Pancreas (tissue), 10 donors: Measurements from ENCODE around the gene SLC30A1. TPM values are rescaled to one million over a fixed set of nuclear protein-coding genes. Genes with fewer than 3 reads are reported as not detected.

ENCODE experiments used
- ATAC-seq, 4 donors: fragments of 200-7000 bp; cut with Tn5 transposase; one replicate each; pipeline versions ENCODE4 v1.8.0 to v1.9.1; 2020; ENCODE audit warnings: mild to moderate bottlenecking in 4 of 4, moderate library complexity in 4 of 4
- DNase-seq, 6 donors: peaks; one replicate each; pipeline ENCODE4 v3.0.0-alpha.2; 2020
- FAIRE-seq: peaks from 2 replicates; lab custom pipeline; 2012; peaks lifted over from hg19 to GRCh38; lab: Jason Lieb, UNC
- H3K27ac ChIP-seq, 4 donors: fragments of 200-600 bp; sonication (generic); 1 replicate in 3 of 4; 2 replicates in 1 of 4; pipeline versions ENCODE4 v1.5.0 to v1.8.0; 2020
- H3K27me3 ChIP-seq, 4 donors: fragments of 200-600 bp; one replicate each; pipeline ENCODE4 v1.8.0; 2021
- H3K36me3 ChIP-seq, 3 donors: fragments of 200-600 bp; sonication (generic) in 1 of 3; one replicate each; pipeline versions ENCODE4 v1.5.0 to v1.8.0; 2020 to 2021
- H3K4me1 ChIP-seq, 3 donors: fragments of 200-600 bp; one replicate each; pipeline ENCODE4 v1.8.0; 2021
- H3K4me3 ChIP-seq, 4 donors: fragments of 200-600 bp; sonication (generic) in 2 of 4; one replicate each; pipeline versions ENCODE4 v1.5.0 to v1.8.0; 2020 to 2021
- H3K9me3 ChIP-seq, 4 donors: fragments of 200-600 bp; one replicate each; pipeline ENCODE4 v1.8.0; 2021
- CTCF ChIP-seq, 4 donors: fragments of 200-600 bp; sonication (generic) in 3 of 4; IDR thresholded peaks; one replicate each; pipeline versions ENCODE4 v1.5.0 to v1.8.0; 2021; ENCODE audit warnings: antibody characterized with exemption in 4 of 4
- WGBS, 2 donors: extraction: QIAGEN DNeasy Blood & Tissue Kit; methylation state at CpG; one replicate each; pipeline ENCODE4 v1.1.7; 2013; 5-methylcytosine and 5-hydroxymethylcytosine counted together
- intact Hi-C, 3 donors: fragments of 100-400 bp; cut with DNase I; formaldehyde crosslinking; loops; one replicate each; pipeline versions ENCODE4 v1.11.1 to v1.14.2; 2022
- polyA plus RNA-seq, 2 donors: library from polyadenylated mRNA; stranded (reverse); fragments of 200-250 nt; gene quantifications; one replicate each; pipeline ENCODE4 v1.2.3, GENCODE V29; 2013
- total RNA-seq, 6 donors: library from RNA; stranded (reverse); fragmentation: NEBNext Ultra II Directional in 4 of 6; extraction: Animal tissue kit (Norgen Biotek cat#: 25700) in 4 of 6; gene quantifications; one replicate each; pipeline versions ENCODE4 v1.2.1 to v1.2.4, GENCODE V29; 2021 to 2023
- donor health status: healthy with polysubstance abuse.
- donor health status: DM: no; HTN: no; CAD: no; lungs with moderate emphysema.
- donor health status: DM: no; HTN: no; CAD: no.
- donor health status: control.
- donor health status: control.
- donor health status: Bipolar disorder and iron deficiency.
- donor health status: DM: yes; HTN: yes; CAD: no.
- donor health status: DM: no; HTN: no; CAD: no.
- donor health status: DM: no; HTN: no; CAD: no.
- donor health status: DM: yes; HTN: yes; CAD: no.

Gene SLC30A1
- total and polyA plus RNA-seq, 8 donors: 1.5 to 19.5 (median 8.0) TPM

GRCh38 chr1:211605603-211606331, 26.8 kb upstream of the SLC30A1 start:
- TF ChIP-seq CTCF (IDR thresholded peaks at IDR 0.05): no peak
- Histone ChIP-seq H3K36me3 (no peaks in the 10 kb centered on the region), H3K4me1 (peaks cover 0 to 5% (median 0%) of the 10 kb centered on the region in 3 donors), H3K9me3 (no peaks in the 10 kb centered on the region), H3K27me3 (no peaks in the 10 kb centered on the region), H3K4me3 (no peak overlapping the region), H3K27ac (peak overlapping the region in 1 of 4 donors; percentile 34)
- 92% methylated on average over 11 of the region's 11 CpGs for WGBS, 2 donors
- DNase-seq (no peak), FAIRE-seq (no peak), ATAC-seq (peak in 1 of 4 donors; percentile 11)
- intact Hi-C loops: no loop called here

DNA sequence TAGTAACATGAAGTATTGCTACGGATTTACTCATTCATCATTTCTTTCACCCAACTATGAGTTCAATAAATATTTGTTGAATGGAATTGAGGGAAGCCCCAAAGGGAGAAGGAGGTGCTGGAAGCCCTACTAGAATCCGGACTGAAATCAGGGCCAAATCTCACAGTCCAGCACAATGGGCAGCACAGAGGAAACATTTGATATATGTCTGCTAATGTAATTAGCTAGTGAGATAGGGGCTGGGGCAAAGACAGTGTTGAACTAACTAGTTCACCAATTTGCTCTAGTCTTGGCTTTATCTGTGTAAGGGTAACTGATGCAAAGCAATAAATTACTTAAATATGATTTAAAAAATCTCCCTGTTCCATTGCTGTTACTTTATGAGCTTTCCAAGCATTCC, 26.1 kb upstream of the SLC30A1 start:
- H3K9me3 ChIP-seq: no peaks in the 10 kb centered on the region
- 63 to 70% methylated on average over 2 of the region's 2 CpGs for WGBS, 2 donors
- H3K4me3 ChIP-seq: no peak overlapping the region
- ATAC-seq (no peak), DNase-seq (no peak), FAIRE-seq (no peak)
- intact Hi-C loops: no loop called here
- no peaks in the 10 kb centered on the region for H3K27me3 ChIP-seq
- H3K4me1 ChIP-seq: peaks cover 0 to 5% (median 0%) of the 10 kb centered on the region in 3 donors
- no peaks in the 10 kb centered on the region for H3K36me3 ChIP-seq
- TF ChIP-seq CTCF (IDR thresholded peaks at IDR 0.05): no peak
- H3K27ac ChIP-seq: no peak overlapping the region

DNA sequence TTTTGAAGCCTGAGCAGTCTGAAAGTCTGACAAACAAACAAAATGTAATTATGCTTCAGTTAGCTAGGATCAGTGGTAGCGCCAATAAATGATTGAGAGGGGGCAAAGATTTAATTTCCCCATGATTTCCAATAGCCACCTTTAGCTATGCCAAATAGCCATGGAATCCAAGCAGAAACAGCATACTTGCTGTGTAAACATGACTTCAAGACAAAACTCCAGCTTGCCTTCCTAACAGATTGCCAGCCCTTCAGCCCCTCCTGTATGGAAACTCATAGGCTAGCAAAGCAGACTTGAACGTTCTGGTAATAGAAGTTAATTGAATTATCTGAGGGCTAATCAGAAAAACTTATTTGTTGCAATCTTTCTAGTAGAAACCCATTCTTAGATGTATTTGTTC, 25.6 kb upstream of the SLC30A1 start:
- FAIRE-seq (no peak), ATAC-seq (no peak), DNase-seq (no peak)
- Histone ChIP-seq H3K27ac (no peak overlapping the region), H3K4me1 (peaks cover 0 to 5% (median 0%) of the 10 kb centered on the region in 3 donors), H3K4me3 (no peak overlapping the region), H3K27me3 (no peaks in the 10 kb centered on the region), H3K36me3 (no peaks in the 10 kb centered on the region), H3K9me3 (no peaks in the 10 kb centered on the region)
- intact Hi-C loops: no loop called here
- no peak for TF ChIP-seq CTCF (IDR thresholded peaks at IDR 0.05)
- WGBS, 2 donors: 63 to 66% methylated on average over 2 of the region's 2 CpGs

- no peak overlapping the region for H3K27ac ChIP-seq
- H3K4me3 ChIP-seq: no peak overlapping the region
- TF ChIP-seq CTCF (IDR thresholded peaks at IDR 0.05): no peak
- H3K9me3 ChIP-seq: no peaks in the 10 kb centered on the region
- intact Hi-C loops: no loop called here
- H3K4me1 ChIP-seq: peaks cover 0 to 5% (median 0%) of the 10 kb centered on the region in 3 donors
- DNase-seq: no peak
- no peak for FAIRE-seq
- H3K27me3 ChIP-seq: no peaks in the 10 kb centered on the region
- 93 to 100% methylated on average over 1 of the region's 1 CpG for WGBS, 2 donors
- H3K36me3 ChIP-seq: no peaks in the 10 kb centered on the region
- no peak for ATAC-seq
These were observed 24.8 kb upstream of the SLC30A1 start for GRCh38 chr1:211603713-211604112.

DNA sequence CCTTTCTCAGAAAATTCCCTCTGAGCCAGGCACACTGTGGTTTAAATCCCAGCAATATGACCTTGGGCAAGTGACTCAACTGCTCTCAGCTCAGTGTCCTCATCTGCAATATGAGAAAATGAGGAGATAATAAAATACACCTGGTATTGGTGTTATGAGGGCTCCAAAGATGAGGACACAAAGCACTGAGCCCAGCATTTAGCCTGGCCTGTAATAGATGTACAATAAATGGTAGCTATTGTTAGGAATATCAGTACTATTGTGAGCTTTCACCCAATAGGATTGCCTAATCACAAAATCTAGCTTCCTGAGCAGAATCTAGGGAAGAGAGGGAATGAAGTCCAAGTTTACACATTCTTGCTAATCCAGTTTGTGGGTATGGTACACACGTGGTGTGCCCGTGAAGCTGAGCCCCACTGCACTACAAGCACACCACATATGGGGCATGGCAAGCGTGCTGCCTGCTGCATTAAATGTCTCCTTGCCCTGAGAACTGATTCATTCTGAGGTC, 24.3 kb upstream of the SLC30A1 start:
- no peak overlapping the region for H3K27ac ChIP-seq
- ATAC-seq (no peak), FAIRE-seq (no peak)

More for the DNA sequence above, 24.3 kb upstream of the SLC30A1 start:
- Histone ChIP-seq H3K4me1 (peaks cover 0 to 5% (median 0%) of the 10 kb centered on the region in 3 donors), H3K36me3 (no peaks in the 10 kb centered on the region), H3K27me3 (no peaks in the 10 kb centered on the region), H3K4me3 (no peak overlapping the region), H3K9me3 (no peaks in the 10 kb centered on the region)
- no peak for TF ChIP-seq CTCF (IDR thresholded peaks at IDR 0.05)
- no peak for DNase-seq
- intact Hi-C loops: no loop called here
- WGBS, 2 donors: 74 to 77% methylated on average over 3 of the region's 3 CpGs
